OCI-LY7 (cell line): ENCODE results near the gene REEP6. TPM values are rescaled to one million over a fixed set of nuclear protein-coding genes. Genes with fewer than 3 reads are reported as not detected.
A peak's percentile ranks its signal among the peaks of the same experiment; 100 is the strongest.

Experiments used
- BruUV-seq: library from RNA; stranded (reverse); fragments of 400-500 nt; replicated peaks from 2 replicates; lab custom pipeline; 2021; lab: Mats Ljungman, UMichigan
- CTCF ChIA-PET: fragments of 300-600 bp; sonication (Branson Sonifier 250); formaldehyde crosslinking; loops from one replicate; lab custom pipeline; 2022; ENCODE audit warnings: antibody characterized with exemption; ENCODE audit not compliant: unreplicated experiment; lab: Charles Lee
- POLR2A ChIA-PET: fragments of 300-600 bp; sonication (Branson Sonifier 250); formaldehyde crosslinking; loops from one replicate; lab custom pipeline; 2022; ENCODE audit warnings: antibody characterized with exemption; lab: Charles Lee
- DNase-seq: peaks from one replicate; pipeline ENCODE4 v3.0.0-alpha.2; 2015; ENCODE audit warnings: low spot score
- H2AFZ ChIP-seq: fragments of 200-600 bp; sonication (generic), shearing (Covaris generic); 2 replicates; pipeline ENCODE4 v1.6.1; 2014; ENCODE audit warnings: mild to moderate bottlenecking, antibody characterized with exemption, low read length, moderate library complexity
- H3K27ac ChIP-seq: fragments of 200-600 bp; sonication (generic); 2 replicates; pipeline ENCODE4 v1.5.1; 2014; ENCODE audit warnings: mixed run types, low read depth, mild to moderate bottlenecking, moderate library complexity, low read length, inconsistent platforms; ENCODE audit not compliant: poor library complexity, severe bottlenecking
- H3K36me3 ChIP-seq: fragments of 200-600 bp; sonication (generic); 2 replicates; pipeline ENCODE4 v1.6.1; 2014; ENCODE audit warnings: mild to moderate bottlenecking, antibody characterized with exemption, low read length, moderate library complexity, mixed read lengths; ENCODE audit not compliant: insufficient read depth
- H3K4me1 ChIP-seq: fragments of 200-600 bp; sonication (generic); 2 replicates; pipeline ENCODE4 v1.5.1; 2014; ENCODE audit warnings: mild to moderate bottlenecking, low read length; ENCODE audit not compliant: insufficient read depth, poor library complexity, severe bottlenecking
- H3K4me2 ChIP-seq: fragments of 200-600 bp; sonication (generic); 2 replicates; pipeline ENCODE4 v1.6.1; 2014; ENCODE audit warnings: mild to moderate bottlenecking, low read length
- H3K4me3 ChIP-seq: fragments of 200-600 bp; sonication (generic); 2 replicates; pipeline ENCODE4 v1.5.1; 2014; ENCODE audit warnings: mild to moderate bottlenecking, low read depth, low read length; ENCODE audit not compliant: poor library complexity, severe bottlenecking
- H3K79me2 ChIP-seq: fragments of 200-600 bp; sonication (generic); 2 replicates; pipeline ENCODE4 v1.6.1; 2016; ENCODE audit warnings: low read depth, mild to moderate bottlenecking, low read length, moderate library complexity, mixed read lengths; ENCODE audit not compliant: insufficient read depth
- H3K9me2 ChIP-seq: fragments of 200-600 bp; sonication (generic); 2 replicates; pipeline ENCODE4 v1.6.1; 2016; ENCODE audit warnings: mild to moderate bottlenecking, low read length, mixed read lengths; ENCODE audit not compliant: insufficient read depth
- H3K9me3 ChIP-seq: fragments of 200-600 bp; sonication (generic); 2 replicates; pipeline ENCODE4 v1.6.1; 2014; ENCODE audit warnings: mild to moderate bottlenecking, mixed run types, low read length, mixed read lengths
- H4K20me1 ChIP-seq: fragments of 200-600 bp; sonication (generic); 2 replicates; pipeline ENCODE4 v1.6.1; 2014; ENCODE audit warnings: mild to moderate bottlenecking, antibody characterized with exemption, low read length, moderate library complexity, mixed read lengths; ENCODE audit not compliant: insufficient read depth
- CTCF ChIP-seq: fragments of 200-600 bp; sonication (generic); conservative IDR thresholded peaks from 2 replicates; pipeline ENCODE4 v1.5.1; 2014; ENCODE audit warnings: mild to moderate bottlenecking, antibody characterized with exemption, low read length, moderate library complexity, mixed read lengths
- EZH2phosphoT487 ChIP-seq: fragments of 200-600 bp; sonication (generic); IDR thresholded peaks from 2 replicates; pipeline ENCODE4 v1.6.1; 2018; ENCODE audit warnings: low read depth, borderline replicate concordance, mild to moderate bottlenecking, mixed run types, antibody characterized with exemption, low read length, moderate library complexity, mixed read lengths
- intact Hi-C: fragments of 100-400 bp; cut with micrococcal nuclease; formaldehyde crosslinking; loops from one replicate; pipeline ENCODE4 v1.10.0; 2022; ENCODE audit not compliant: unreplicated experiment
- total RNA-seq, 2 experiments: library from RNA; depleted of rRNA in 1 of 2; stranded (reverse); fragments of >200 nt in 1 of 2; shearing (Covaris generic) in 1 of 2; gene quantifications; 2 replicates each; pipeline ENCODE4 v1.2.3, GENCODE V29; 2014 to 2022

The REEP6 gene
- total RNA-seq, 2 experiments from 2014 or later: 1.3 to 3.6 TPM

- no peak overlapping the region for H2AFZ ChIP-seq
- no peaks in the 10 kb centered on the region for H4K20me1 ChIP-seq
- no peak overlapping the region for H3K27ac ChIP-seq
- no peak overlapping the region for H3K4me2 ChIP-seq
- no peaks in the 10 kb centered on the region for H3K36me3 ChIP-seq
- intact Hi-C loops: no loop called here
- no peaks in the 10 kb centered on the region for H3K9me3 ChIP-seq
- no peaks in the 10 kb centered on the region for H3K79me2 ChIP-seq
- peaks cover 4% of the 10 kb centered on the region for H3K4me1 ChIP-seq
- POLR2A ChIA-PET: no interaction called here
- no peak for DNase-seq
- no peaks in the 10 kb centered on the region for H3K9me2 ChIP-seq
- CTCF ChIA-PET: no interaction called here
- TF ChIP-seq EZH2phosphoT487 (no peak), CTCF (no peak)
- no TSS peak for BruUV-seq
- no peak overlapping the region for H3K4me3 ChIP-seq
These were observed 14.0 kb downstream of the REEP6 start for GRCh38 chr19:1505012-1505411.

DNA sequence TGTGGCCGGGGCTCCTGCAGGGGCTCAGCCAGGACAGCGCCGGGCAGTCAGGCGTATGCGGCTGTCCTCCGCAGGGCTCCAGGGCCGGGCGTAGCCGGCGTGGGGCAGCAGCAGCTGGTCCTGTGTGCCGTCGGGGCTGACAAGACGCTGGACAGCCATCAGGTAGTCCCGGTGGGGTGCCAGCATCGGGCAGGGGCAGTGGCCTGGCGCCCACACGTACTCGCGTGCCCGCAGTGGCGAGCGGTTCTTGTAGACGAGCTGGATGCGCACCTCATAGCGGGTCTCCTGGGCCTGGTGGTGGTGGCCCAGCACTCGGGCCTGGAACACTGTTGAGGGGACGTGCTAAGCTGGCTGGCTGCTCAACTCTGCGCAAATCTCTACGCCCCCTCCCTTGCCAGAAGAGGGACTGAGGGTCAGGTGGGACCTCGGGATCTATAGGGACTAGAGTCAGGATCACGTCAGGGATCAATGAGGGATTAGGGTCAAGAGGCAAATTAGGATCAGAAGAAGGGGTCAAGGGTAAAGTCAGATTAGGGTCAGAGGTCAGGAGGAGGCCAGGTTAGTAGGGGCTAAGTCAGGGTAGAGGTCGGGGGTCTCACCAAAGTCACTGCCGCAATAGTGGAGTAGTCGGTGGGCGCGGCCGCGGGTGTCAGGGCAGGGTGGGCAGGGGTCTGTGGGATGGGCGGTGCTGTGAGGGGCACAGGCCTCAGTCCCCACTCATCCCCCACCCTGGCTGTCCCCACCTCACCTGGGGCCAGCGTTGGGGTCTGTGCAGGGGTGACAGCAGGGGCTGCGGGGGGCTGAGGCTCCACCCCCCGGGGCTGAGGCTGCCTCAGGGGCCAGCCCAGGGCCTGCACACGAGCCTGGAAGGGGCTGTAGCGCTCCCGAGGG is 15.3 kb downstream of the REEP6 start:
- Histone ChIP-seq H3K9me2 (no peaks in the 10 kb centered on the region), H3K79me2 (no peaks in the 10 kb centered on the region), H3K36me3 (no peaks in the 10 kb centered on the region), H4K20me1 (no peaks in the 10 kb centered on the region), H3K4me2 (no peak overlapping the region), H2AFZ (no peak overlapping the region), H3K4me3 (no peak overlapping the region), H3K9me3 (no peaks in the 10 kb centered on the region), H3K4me1 (peaks cover 4% of the 10 kb centered on the region), H3K27ac (no peak overlapping the region)
- BruUV-seq: no TSS peak
- CTCF ChIA-PET: no interaction called here
- intact Hi-C loops: no loop called here
- POLR2A ChIA-PET: interaction anchor here (0.5 kb wide), 1 partner anchor 11 kb away, joined by 3 read pairs; no protein-coding TSS in a partner anchor
- TF ChIP-seq CTCF (no peak), EZH2phosphoT487 (no peak)
- no peak for DNase-seq

DNA sequence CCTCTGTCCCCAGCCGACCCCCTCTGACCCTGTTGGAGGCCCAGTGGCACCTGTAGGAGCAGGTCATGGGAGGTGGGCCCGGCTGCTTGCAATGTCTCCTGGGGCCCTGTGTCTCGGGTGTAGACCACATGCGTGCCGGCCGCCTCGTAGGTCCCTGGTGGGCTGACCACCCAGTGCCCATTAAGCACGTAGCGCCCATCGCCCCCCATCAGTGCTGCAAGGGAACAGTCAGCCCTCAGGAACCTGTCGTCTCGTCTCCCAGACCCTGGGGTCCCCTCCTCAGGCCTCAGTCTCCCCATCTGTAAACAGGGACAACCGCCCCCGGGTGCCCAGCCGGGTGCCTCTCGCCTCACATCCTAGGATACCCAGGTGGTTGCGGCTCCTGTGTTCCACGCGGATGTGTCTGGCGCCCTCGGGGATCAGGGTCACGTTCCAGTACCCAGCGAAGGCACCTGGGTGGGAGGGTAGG is 16.2 kb downstream of the REEP6 start:
- Histone ChIP-seq H3K4me2 (no peak overlapping the region), H3K9me3 (no peaks in the 10 kb centered on the region), H3K36me3 (no peaks in the 10 kb centered on the region), H3K9me2 (no peaks in the 10 kb centered on the region), H3K79me2 (no peaks in the 10 kb centered on the region), H4K20me1 (no peaks in the 10 kb centered on the region), H3K27ac (no peak overlapping the region), H3K4me3 (peak overlapping the region; percentile 68), H3K4me1 (peaks cover 4% of the 10 kb centered on the region), H2AFZ (peak overlapping the region; percentile 86; the same call in 1 of the 2 replicates)
- no peak for DNase-seq
- no TSS peak for BruUV-seq
- intact Hi-C loops: no loop called here
- ChIA-PET POLR2A (no interaction called here), CTCF (no interaction called here)
- TF ChIP-seq EZH2phosphoT487: no peak
